ENCODE data around the gene APOC1. TPM values are rescaled to one million over a fixed set of nuclear protein-coding genes. Genes with fewer than 3 reads are reported as not detected.
"Not testable (repeated sequence)": the region's sequence is repeated elsewhere in the genome, so short reads cannot be mapped to it uniquely, and the experiment has no call there.

Gene APOC1
- total and polyA plus RNA-seq, 2 donors, result 3.5 to 26.9 TPM

- no peak for DNase-seq (ENCODE audit: extremely low spot score)
- no peak overlapping the region for H3K27ac ChIP-seq (ENCODE audit: low read depth)
- WGBS, result 49% methylated on average over 6 of the region's 6 CpGs
- no peak overlapping the region for H3K4me3 ChIP-seq (ENCODE audit: low read depth, low read length)
- no peaks in the 10 kb centered on the region for H3K4me1 ChIP-seq (ENCODE audit: insufficient read depth)
- no peaks in the 10 kb centered on the region for H3K36me3 ChIP-seq (ENCODE audit: insufficient read depth)
Measured at GRCh38 chr19:44912854-44913253, 1.6 kb upstream of the APOC1 start.

DNA sequence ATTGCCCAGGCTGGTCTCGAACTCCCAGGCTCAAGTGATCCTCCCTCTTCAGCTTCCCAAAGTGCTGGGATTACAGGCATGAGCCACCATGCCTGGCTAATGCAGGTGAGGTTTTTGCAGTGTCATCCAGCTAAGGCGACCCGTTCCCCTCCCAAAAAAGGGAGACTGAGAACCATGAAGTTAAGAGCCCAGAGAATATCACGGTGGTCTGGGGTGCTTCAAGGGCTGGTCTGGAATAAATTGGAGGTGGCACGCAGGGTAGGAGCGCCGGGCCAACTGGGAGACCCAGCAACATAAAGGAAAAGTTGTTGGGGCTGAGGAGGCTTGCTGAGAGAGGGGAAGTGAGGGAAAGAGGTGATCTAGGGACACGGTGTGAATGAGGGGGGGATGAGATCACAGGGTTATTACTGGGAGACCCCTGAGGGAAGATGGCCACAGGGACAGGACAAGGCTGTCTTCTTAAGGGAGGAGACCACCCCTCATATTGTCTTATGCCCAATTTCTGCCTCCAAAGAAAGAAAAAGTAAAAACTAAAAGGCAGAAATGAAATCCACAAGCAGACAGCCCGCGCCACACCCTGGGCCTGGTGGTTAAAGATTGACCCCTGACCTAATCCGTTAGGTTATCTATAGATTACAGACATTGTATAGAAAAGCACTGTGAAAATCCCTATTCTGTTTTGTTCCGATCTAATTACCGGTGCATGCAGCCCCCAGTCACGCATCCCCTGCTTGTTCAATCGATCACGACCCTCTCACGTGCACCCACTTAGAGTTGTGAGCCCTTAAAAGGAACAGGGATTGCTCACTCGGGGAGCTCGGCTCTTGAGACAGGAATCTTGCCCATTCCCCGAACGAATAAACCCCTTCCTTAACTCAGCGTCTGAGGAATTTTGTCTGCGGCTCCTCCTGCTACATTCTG lies 636 bp upstream of the APOC1 start:
- DNase-seq (ENCODE audit: extremely low spot score); H3K4me3 ChIP-seq (ENCODE audit: low read depth, low read length); H3K27ac ChIP-seq (ENCODE audit: low read depth); H3K36me3 ChIP-seq (ENCODE audit: insufficient read depth); H3K4me1 ChIP-seq (ENCODE audit: insufficient read depth): not testable (repeated sequence)
- WGBS, result 58% methylated on average over 23 of the region's 23 CpGs

GRCh38 chr19:44924243-44924725 lies 9.9 kb downstream of the APOC1 start:
- Histone ChIP-seq H3K27ac (ENCODE audit: low read depth) (no peak overlapping the region), H3K4me1 (ENCODE audit: insufficient read depth) (no peaks in the 10 kb centered on the region), H3K36me3 (ENCODE audit: insufficient read depth) (no peaks in the 10 kb centered on the region), H3K4me3 (ENCODE audit: low read depth, low read length) (no peak overlapping the region)
- DNase-seq (ENCODE audit: extremely low spot score), result no peak
- 81% methylated on average over 8 of the region's 8 CpGs for WGBS

- H3K4me1 ChIP-seq (ENCODE audit: insufficient read depth), result no peaks in the 10 kb centered on the region
- no peaks in the 10 kb centered on the region for H3K36me3 ChIP-seq (ENCODE audit: insufficient read depth)
- no peak overlapping the region for H3K4me3 ChIP-seq (ENCODE audit: low read depth, low read length)
- WGBS, result 36% methylated on average over 8 of the region's 8 CpGs
- DNase-seq (ENCODE audit: extremely low spot score), result no peak
- H3K27ac ChIP-seq (ENCODE audit: low read depth), result no peak overlapping the region
Measured at GRCh38 chr19:44925114-44925891, 10.9 kb downstream of the APOC1 start.

GRCh38 chr19:44926245-44927077 lies 12.1 kb downstream of the APOC1 start:
- not testable (repeated sequence) for H3K4me3 ChIP-seq (ENCODE audit: low read depth, low read length)

DNA sequence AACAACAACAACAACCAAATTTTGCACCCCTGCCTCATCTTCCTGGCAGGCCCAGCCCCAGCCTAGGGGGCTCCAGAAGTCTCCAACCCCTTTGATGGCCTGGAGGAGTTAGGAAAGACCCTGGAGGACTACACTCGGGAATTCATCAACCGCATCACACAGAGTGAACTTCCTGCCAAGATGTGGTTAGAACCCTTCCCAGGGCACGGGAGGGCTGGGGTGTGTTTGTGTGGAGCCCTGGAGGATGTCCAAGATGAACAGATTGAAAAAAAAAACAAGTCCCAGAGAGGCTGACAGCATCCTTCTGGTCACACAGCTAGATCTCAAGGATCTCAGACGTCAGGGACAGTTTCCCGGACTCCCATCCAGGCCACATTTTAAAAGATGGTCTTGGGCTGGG lies 13.3 kb downstream of the APOC1 start:
- H3K4me3 ChIP-seq (ENCODE audit: low read depth, low read length), result no peak overlapping the region
- no peaks in the 10 kb centered on the region for H3K4me1 ChIP-seq (ENCODE audit: insufficient read depth)
- no peaks in the 10 kb centered on the region for H3K36me3 ChIP-seq (ENCODE audit: insufficient read depth)
- WGBS, result 36% methylated on average over 5 of the region's 5 CpGs
- DNase-seq (ENCODE audit: extremely low spot score), result no peak
- no peak overlapping the region for H3K27ac ChIP-seq (ENCODE audit: low read depth)

More at GRCh38 chr19:44926245-44927077, 12.1 kb downstream of the APOC1 start:
- H3K27ac ChIP-seq (ENCODE audit: low read depth); H3K4me1 ChIP-seq (ENCODE audit: insufficient read depth); H3K36me3 ChIP-seq (ENCODE audit: insufficient read depth); DNase-seq (ENCODE audit: extremely low spot score): not testable (repeated sequence)
- WGBS, result 48% methylated on average over 18 of the region's 19 CpGs

- WGBS, result 91% methylated on average over 7 of the region's 7 CpGs
- Histone ChIP-seq H3K4me3 (ENCODE audit: low read depth, low read length) (no peak overlapping the region), H3K27ac (ENCODE audit: low read depth) (no peak overlapping the region), H3K4me1 (ENCODE audit: insufficient read depth) (no peaks in the 10 kb centered on the region), H3K36me3 (ENCODE audit: insufficient read depth) (no peaks in the 10 kb centered on the region)
- no peak for DNase-seq (ENCODE audit: extremely low spot score)
Measured at GRCh38 chr19:44930088-44930487, 15.7 kb downstream of the APOC1 start.

DNA sequence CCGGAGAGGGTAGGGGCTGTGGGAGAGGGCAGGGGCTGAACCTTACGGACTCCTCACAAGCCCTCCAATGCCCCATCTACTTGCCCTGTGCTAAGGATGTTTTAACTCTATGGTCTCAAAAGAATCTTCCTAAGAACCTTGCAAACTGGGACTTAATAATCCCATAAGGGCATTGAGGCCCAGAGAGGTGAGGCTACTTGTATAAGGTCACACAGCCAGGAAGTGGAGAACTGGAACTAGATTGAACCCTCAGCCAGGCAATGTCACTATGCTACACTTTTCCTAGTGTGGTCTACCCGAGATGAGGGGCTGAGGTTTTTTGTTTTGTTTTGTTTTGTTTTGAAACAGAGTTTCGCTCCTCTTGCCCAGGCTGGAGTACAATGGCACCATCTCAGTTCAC lies 17.1 kb downstream of the APOC1 start:
- Histone ChIP-seq H3K36me3 (ENCODE audit: insufficient read depth) (no peaks in the 10 kb centered on the region), H3K4me3 (ENCODE audit: low read depth, low read length) (no peak overlapping the region), H3K4me1 (ENCODE audit: insufficient read depth) (no peaks in the 10 kb centered on the region), H3K27ac (ENCODE audit: low read depth) (no peak overlapping the region)
- WGBS, result 83% methylated on average over 4 of the region's 4 CpGs
- no peak for DNase-seq (ENCODE audit: extremely low spot score)

GRCh38 chr19:44939668-44940067 lies 25.3 kb downstream of the APOC1 start:
- H3K36me3 ChIP-seq (ENCODE audit: insufficient read depth), result no peaks in the 10 kb centered on the region
- no peaks in the 10 kb centered on the region for H3K4me1 ChIP-seq (ENCODE audit: insufficient read depth)
- 81% methylated on average over 5 of the region's 5 CpGs for WGBS
- no peak for DNase-seq (ENCODE audit: extremely low spot score)
- H3K27ac ChIP-seq (ENCODE audit: low read depth), result no peak overlapping the region
- no peak overlapping the region for H3K4me3 ChIP-seq (ENCODE audit: low read depth, low read length)

GRCh38 chr19:44942067-44942571 lies 27.7 kb downstream of the APOC1 start, which contains the start of gene APOC4:
TSS of gene APOC4 (plus strand) at chr19:44942237. CDS start at chr19:44942278, 41 bp downstream.
- Histone ChIP-seq H3K36me3 (ENCODE audit: insufficient read depth) (no peaks in the 10 kb centered on the region), H3K4me1 (ENCODE audit: insufficient read depth) (no peaks in the 10 kb centered on the region), H3K27ac (ENCODE audit: low read depth) (no peak within 1 kb of the TSS), H3K4me3 (ENCODE audit: low read depth, low read length) (no peak within 1 kb of the TSS)
- DNase-seq (ENCODE audit: extremely low spot score), result no peak
- 83% methylated on average over 14 of the region's 14 CpGs for WGBS

GRCh38 chr19:44943801-44944249 lies 29.4 kb downstream of the APOC1 start:
- DNase-seq (ENCODE audit: extremely low spot score), result no peak
- 64% methylated on average over 10 of the region's 10 CpGs for WGBS
- Histone ChIP-seq H3K27ac (ENCODE audit: low read depth) (no peak overlapping the region), H3K36me3 (ENCODE audit: insufficient read depth) (no peaks in the 10 kb centered on the region), H3K4me3 (ENCODE audit: low read depth, low read length) (no peak overlapping the region), H3K4me1 (ENCODE audit: insufficient read depth) (no peaks in the 10 kb centered on the region)

- H3K27ac ChIP-seq (ENCODE audit: low read depth), result no peak overlapping the region
- no peaks in the 10 kb centered on the region for H3K36me3 ChIP-seq (ENCODE audit: insufficient read depth)
- WGBS, result 91% methylated on average over 13 of the region's 13 CpGs
- no peaks in the 10 kb centered on the region for H3K4me1 ChIP-seq (ENCODE audit: insufficient read depth)
- no peak for DNase-seq (ENCODE audit: extremely low spot score)
- no peak overlapping the region for H3K4me3 ChIP-seq (ENCODE audit: low read depth, low read length)
Measured at GRCh38 chr19:44947041-44947581, 32.7 kb downstream of the APOC1 start.

DNA sequence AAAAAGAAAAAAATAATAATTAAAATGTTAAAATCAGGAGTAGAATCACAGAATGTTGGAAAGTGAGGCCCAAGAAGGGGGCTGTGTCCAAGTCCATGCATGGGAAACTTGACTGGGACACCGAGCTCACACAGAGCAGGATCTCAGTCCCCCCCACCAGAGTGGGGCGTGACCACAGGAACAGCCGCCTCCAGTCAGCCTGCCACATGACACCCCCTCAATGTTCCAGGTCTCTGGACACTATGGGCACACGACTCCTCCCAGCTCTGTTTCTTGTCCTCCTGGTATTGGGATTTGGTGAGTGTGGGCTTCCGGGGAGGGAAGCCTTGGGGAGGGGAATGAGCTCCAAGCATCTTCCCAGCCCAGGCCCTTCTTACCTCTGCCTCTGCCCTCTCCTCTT lies 33.8 kb downstream of the APOC1 start:
- Histone ChIP-seq H3K27ac (ENCODE audit: low read depth) (no peak overlapping the region), H3K36me3 (ENCODE audit: insufficient read depth) (no peaks in the 10 kb centered on the region), H3K4me1 (ENCODE audit: insufficient read depth) (no peaks in the 10 kb centered on the region), H3K4me3 (ENCODE audit: low read depth, low read length) (no peak overlapping the region)
- WGBS, result 75% methylated on average over 5 of the region's 5 CpGs
- DNase-seq (ENCODE audit: extremely low spot score), result no peak

Data from urinary bladder (tissue), 4 donors.